Measurements from ENCODE around the gene SMPD1.
A peak's percentile ranks its signal among the peaks of the same experiment; 100 is the strongest.

The SMPD1 gene

DNA sequence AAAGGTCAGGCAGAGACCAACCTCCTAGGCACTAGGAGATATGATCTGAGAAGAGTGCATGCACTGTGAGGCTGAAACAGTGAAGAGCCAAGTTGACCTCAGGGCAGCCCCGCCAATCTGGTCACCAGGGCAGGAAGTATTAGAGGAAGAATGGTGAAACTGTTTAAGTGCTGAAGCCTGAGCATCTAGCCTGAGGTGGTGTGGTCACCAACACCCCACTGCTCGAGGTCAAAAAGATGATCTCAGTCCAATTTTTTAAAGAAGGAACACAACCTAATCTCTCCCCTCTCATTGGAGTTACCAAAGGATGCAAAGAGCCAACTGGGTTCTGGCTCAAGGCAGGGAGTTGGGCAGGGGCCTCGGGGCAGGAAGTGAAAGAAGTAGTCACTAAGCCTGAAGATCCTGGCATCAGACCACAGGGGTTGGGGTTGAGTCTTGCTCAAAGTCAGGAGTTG lies 24.6 kb downstream of the SMPD1 start:
- no peak overlapping the region for H3K9ac ChIP-seq (ENCODE audit: low read depth, low read length, poor library complexity, severe bottlenecking)
- peaks cover 10% of the 10 kb centered on the region for H3K27me3 ChIP-seq (ENCODE audit: insufficient read depth, low read length, poor library complexity, severe bottlenecking)
- no peaks in the 10 kb centered on the region for H4K20me1 ChIP-seq (ENCODE audit: insufficient read depth, low read length, poor library complexity, severe bottlenecking)
- H3K4me3 ChIP-seq (ENCODE audit: low read length, poor library complexity, severe bottlenecking): no peak overlapping the region
- H3K9me2 ChIP-seq (replicated peaks; ENCODE audit: low read depth, low read length): no peaks in the 10 kb centered on the region
- no peaks in the 10 kb centered on the region for H3K9me3 ChIP-seq (ENCODE audit: insufficient read depth, low read depth, low read length)
- H3K79me2 ChIP-seq (ENCODE audit: insufficient read depth, low read length): no peaks in the 10 kb centered on the region
- no peaks in the 10 kb centered on the region for H3F3A ChIP-seq (ENCODE audit: low read depth)
- H2AFZ ChIP-seq (ENCODE audit: low read length): no peak overlapping the region
- peaks cover 11% of the 10 kb centered on the region for H3K4me1 ChIP-seq (ENCODE audit: insufficient read depth, low read length, poor library complexity, severe bottlenecking)
- TF ChIP-seq, protein P1, sequence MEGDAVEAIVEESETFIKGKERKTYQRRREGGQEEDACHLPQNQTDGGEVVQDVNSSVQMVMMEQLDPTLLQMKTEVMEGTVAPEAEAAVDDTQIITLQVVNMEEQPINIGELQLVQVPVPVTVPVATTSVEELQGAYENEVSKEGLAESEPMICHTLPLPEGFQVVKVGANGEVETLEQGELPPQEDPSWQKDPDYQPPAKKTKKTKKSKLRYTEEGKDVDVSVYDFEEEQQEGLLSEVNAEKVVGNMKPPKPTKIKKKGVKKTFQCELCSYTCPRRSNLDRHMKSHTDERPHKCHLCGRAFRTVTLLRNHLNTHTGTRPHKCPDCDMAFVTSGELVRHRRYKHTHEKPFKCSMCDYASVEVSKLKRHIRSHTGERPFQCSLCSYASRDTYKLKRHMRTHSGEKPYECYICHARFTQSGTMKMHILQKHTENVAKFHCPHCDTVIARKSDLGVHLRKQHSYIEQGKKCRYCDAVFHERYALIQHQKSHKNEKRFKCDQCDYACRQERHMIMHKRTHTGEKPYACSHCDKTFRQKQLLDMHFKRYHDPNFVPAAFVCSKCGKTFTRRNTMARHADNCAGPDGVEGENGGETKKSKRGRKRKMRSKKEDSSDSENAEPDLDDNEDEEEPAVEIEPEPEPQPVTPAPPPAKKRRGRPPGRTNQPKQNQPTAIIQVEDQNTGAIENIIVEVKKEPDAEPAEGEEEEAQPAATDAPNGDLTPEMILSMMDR (conservative IDR thresholded peaks at IDR 0.05; ENCODE audit: low read length): no peak
- TF ChIP-seq EZH2phosphoT487 (IDR thresholded peaks at IDR 0.05; ENCODE audit: borderline replicate concordance): no peak
- no peaks in the 10 kb centered on the region for H3K36me3 ChIP-seq (ENCODE audit: insufficient read depth, low read length)
- H3K4me2 ChIP-seq (ENCODE audit: low read depth, low read length, poor library complexity, severe bottlenecking): peak overlapping the region; percentile 23

DNA sequence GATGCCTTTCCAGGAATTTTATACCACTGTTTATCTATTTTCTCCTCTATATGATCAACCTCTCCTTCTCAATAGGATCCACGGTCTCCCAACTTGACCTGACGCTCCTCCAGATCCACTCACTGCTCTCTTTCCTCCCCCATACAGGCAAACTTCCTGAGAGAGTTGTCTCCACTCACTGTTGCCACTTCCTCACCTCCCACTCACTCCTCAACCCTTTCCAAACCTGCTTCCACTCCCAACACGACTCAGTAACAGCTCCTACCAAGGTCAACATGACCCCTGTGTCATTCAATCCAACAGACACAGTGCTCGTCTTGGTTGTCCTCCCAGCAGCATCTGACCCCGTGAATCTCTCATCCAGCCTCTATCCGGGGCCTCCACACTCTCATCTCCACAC lies 25.5 kb downstream of the SMPD1 start:
- Histone ChIP-seq H3K79me2 (ENCODE audit: insufficient read depth, low read length) (no peaks in the 10 kb centered on the region), H3K36me3 (ENCODE audit: insufficient read depth, low read length) (no peaks in the 10 kb centered on the region), H4K20me1 (ENCODE audit: insufficient read depth, low read length, poor library complexity, severe bottlenecking) (no peaks in the 10 kb centered on the region), H3K9me2 (replicated peaks; ENCODE audit: low read depth, low read length) (no peaks in the 10 kb centered on the region), H3K27me3 (ENCODE audit: insufficient read depth, low read length, poor library complexity, severe bottlenecking) (peaks cover 14% of the 10 kb centered on the region), H3F3A (ENCODE audit: low read depth) (no peaks in the 10 kb centered on the region), H2AFZ (ENCODE audit: low read length) (no peak overlapping the region), H3K4me2 (ENCODE audit: low read depth, low read length, poor library complexity, severe bottlenecking) (no peak overlapping the region), H3K9me3 (ENCODE audit: insufficient read depth, low read depth, low read length) (no peaks in the 10 kb centered on the region), H3K9ac (ENCODE audit: low read depth, low read length, poor library complexity, severe bottlenecking) (no peak overlapping the region), H3K4me1 (ENCODE audit: insufficient read depth, low read length, poor library complexity, severe bottlenecking) (peaks cover 11% of the 10 kb centered on the region), H3K4me3 (ENCODE audit: low read length, poor library complexity, severe bottlenecking) (no peak overlapping the region)
- no peak for TF ChIP-seq EZH2phosphoT487 (IDR thresholded peaks at IDR 0.05; ENCODE audit: borderline replicate concordance)
- TF ChIP-seq, protein P1 (conservative IDR thresholded peaks at IDR 0.05; ENCODE audit: low read length): no peak

DNA sequence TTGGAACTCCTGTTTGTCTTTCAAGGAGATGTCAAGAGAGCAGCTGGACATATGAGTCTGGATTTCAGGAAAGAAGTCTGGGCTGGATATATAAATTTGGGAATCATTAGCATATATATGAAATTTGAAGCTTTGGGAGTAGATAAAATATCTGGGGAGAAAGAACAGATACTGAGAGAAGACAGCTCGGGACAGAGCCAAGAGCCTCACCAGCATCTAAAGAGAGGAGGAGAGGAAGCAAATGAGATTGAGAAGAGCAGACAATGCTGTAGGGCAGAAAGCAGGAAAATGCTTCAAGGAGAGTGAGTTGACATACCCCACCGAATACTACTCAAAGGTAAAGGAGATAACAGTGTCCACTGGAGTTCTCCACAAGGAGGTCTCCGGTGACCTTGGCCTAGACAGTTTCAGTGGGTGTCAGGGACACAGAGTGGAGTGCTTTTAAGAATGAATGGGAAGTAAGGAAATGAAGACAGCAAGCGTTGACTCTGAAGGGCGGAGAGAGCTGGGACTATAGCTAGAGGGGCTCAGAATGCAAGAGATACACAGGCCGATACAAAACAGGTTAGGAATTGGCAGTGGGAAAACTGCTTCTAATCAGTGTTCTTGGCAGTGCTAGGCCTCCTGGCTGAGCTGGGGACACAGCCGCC lies 27.8 kb downstream of the SMPD1 start:
- peaks cover 11% of the 10 kb centered on the region for H3K4me1 ChIP-seq (ENCODE audit: insufficient read depth, low read length, poor library complexity, severe bottlenecking)
- no peak overlapping the region for H3K4me3 ChIP-seq (ENCODE audit: low read length, poor library complexity, severe bottlenecking)
- H3K36me3 ChIP-seq (ENCODE audit: insufficient read depth, low read length): no peaks in the 10 kb centered on the region
- TF ChIP-seq, protein P1 (conservative IDR thresholded peaks at IDR 0.05; ENCODE audit: low read length): no peak
- no peak for TF ChIP-seq EZH2phosphoT487 (IDR thresholded peaks at IDR 0.05; ENCODE audit: borderline replicate concordance)
- no peaks in the 10 kb centered on the region for H3K9me2 ChIP-seq (replicated peaks; ENCODE audit: low read depth, low read length)
- H3F3A ChIP-seq (ENCODE audit: low read depth): no peaks in the 10 kb centered on the region
- peaks cover 14% of the 10 kb centered on the region for H3K27me3 ChIP-seq (ENCODE audit: insufficient read depth, low read length, poor library complexity, severe bottlenecking)
- no peaks in the 10 kb centered on the region for H3K9me3 ChIP-seq (ENCODE audit: insufficient read depth, low read depth, low read length)
- H2AFZ ChIP-seq (ENCODE audit: low read length): no peak overlapping the region
- no peaks in the 10 kb centered on the region for H4K20me1 ChIP-seq (ENCODE audit: insufficient read depth, low read length, poor library complexity, severe bottlenecking)
- no peaks in the 10 kb centered on the region for H3K79me2 ChIP-seq (ENCODE audit: insufficient read depth, low read length)
- H3K9ac ChIP-seq (ENCODE audit: low read depth, low read length, poor library complexity, severe bottlenecking): no peak overlapping the region
- H3K4me2 ChIP-seq (ENCODE audit: low read depth, low read length, poor library complexity, severe bottlenecking): no peak overlapping the region

Data from Loucy (cell line).